GM19351 (cell line): ENCODE results near the gene RGPD5.
A peak's percentile ranks its signal among the peaks of the same experiment; 100 is the strongest.
"Not testable (repeated sequence)": the region's sequence is repeated elsewhere in the genome, so short reads cannot be mapped to it uniquely, and the experiment has no call there.

Source experiments
- ATAC-seq: cut with Tn5 transposase; IDR thresholded peaks from one replicate; pipeline ENCODE4 v1.9.1; 2021; ENCODE audit warnings: mild to moderate bottlenecking, moderate library complexity; ENCODE audit not compliant: unreplicated experiment

Gene RGPD5

GRCh38 chr2:109794074-109794737 is at the start of gene RGPD5:
RGPD5 (plus strand) TSS chr2:109794305; CDS start chr2:109794466, 161 bp downstream.
- ATAC-seq = peak; percentile 97

GRCh38 chr2:109751572-109751971 is 42.5 kb upstream of the RGPD5 start:
- ATAC-seq = not testable (repeated sequence)

- not testable (repeated sequence) for ATAC-seq
Measured at GRCh38 chr2:109757163-109757824, 36.8 kb upstream of the RGPD5 start.

GRCh38 chr2:109760265-109761042 is 33.7 kb upstream of the RGPD5 start:
- ATAC-seq = not testable (repeated sequence)

GRCh38 chr2:109761043-109761454 is 33.1 kb upstream of the RGPD5 start:
- ATAC-seq = not testable (repeated sequence)

- peak; percentile 28 for ATAC-seq
Measured at GRCh38 chr2:109761976-109762375, 32.1 kb upstream of the RGPD5 start.

- ATAC-seq = not testable (repeated sequence)
Measured at GRCh38 chr2:109766074-109766473, 28.0 kb upstream of the RGPD5 start.

- ATAC-seq = not testable (repeated sequence)
Measured at GRCh38 chr2:109766886-109767578, 27.1 kb upstream of the RGPD5 start.

- ATAC-seq = not testable (repeated sequence)
Measured at GRCh38 chr2:109768934-109769333, 25.2 kb upstream of the RGPD5 start.

GRCh38 chr2:109779118-109779517 is 15.0 kb upstream of the RGPD5 start:
- not testable (repeated sequence) for ATAC-seq

GRCh38 chr2:109781147-109781816 is 12.8 kb upstream of the RGPD5 start:
- not testable (repeated sequence) for ATAC-seq

GRCh38 chr2:109782446-109782993 is 11.6 kb upstream of the RGPD5 start:
- ATAC-seq = not testable (repeated sequence)

GRCh38 chr2:109791530-109792279 is 2.4 kb upstream of the RGPD5 start:
- not testable (repeated sequence) for ATAC-seq

- peak; percentile 47 for ATAC-seq
Measured at GRCh38 chr2:109792659-109793058, 1.4 kb upstream of the RGPD5 start.

GRCh38 chr2:109871129-109871751 is 77.1 kb downstream of the RGPD5 start:
- peak; percentile 87 for ATAC-seq

- not testable (repeated sequence) for ATAC-seq
Measured at GRCh38 chr2:109876625-109877024, 82.5 kb downstream of the RGPD5 start.

GRCh38 chr2:109882112-109882511 is 88.0 kb downstream of the RGPD5 start:
- ATAC-seq = not testable (repeated sequence)

GRCh38 chr2:109888414-109888813 is 94.3 kb downstream of the RGPD5 start:
- ATAC-seq = not testable (repeated sequence)

GRCh38 chr2:109889909-109890308 is 95.8 kb downstream of the RGPD5 start:
- not testable (repeated sequence) for ATAC-seq
